CD4-positive, alpha-beta T cell treated with Interleukin-17A for 4 hours (primary cell): ENCODE results near the gene TMEM119.

Experiments used
- DNase-seq: peaks from one replicate; pipeline ENCODE4 v3.0.0-alpha.2; 2020; ENCODE audit warnings: mixed read lengths

TMEM119 gene

GRCh38 chr12:108615918-108616317 lies 18.0 kb upstream of the TMEM119 start:
- no peak for DNase-seq

GRCh38 chr12:108614639-108615038 lies 16.8 kb upstream of the TMEM119 start:
- no peak for DNase-seq

- DNase-seq = no peak
These were observed 16.2 kb upstream of the TMEM119 start for GRCh38 chr12:108614041-108614440.

GRCh38 chr12:108613548-108613947 lies 15.7 kb upstream of the TMEM119 start:
- no peak for DNase-seq

GRCh38 chr12:108612788-108613282 lies 15.0 kb upstream of the TMEM119 start:
- DNase-seq = no peak

- peak; percentile 75 for DNase-seq
These were observed 14.1 kb upstream of the TMEM119 start for GRCh38 chr12:108611884-108612415.

- no peak for DNase-seq
These were observed 13.1 kb upstream of the TMEM119 start for GRCh38 chr12:108610856-108611605.

- DNase-seq = no peak
These were observed 12.5 kb upstream of the TMEM119 start for GRCh38 chr12:108610336-108610815.

- no peak for DNase-seq
These were observed 11.9 kb upstream of the TMEM119 start for GRCh38 chr12:108609537-108610335.

GRCh38 chr12:108608616-108609015 lies 10.7 kb upstream of the TMEM119 start:
- DNase-seq = no peak

- DNase-seq = no peak
These were observed 10.2 kb upstream of the TMEM119 start for GRCh38 chr12:108607981-108608600.

- no peak for DNase-seq
These were observed 8.6 kb upstream of the TMEM119 start for GRCh38 chr12:108606492-108606891.

GRCh38 chr12:108605690-108606406 lies 8.0 kb upstream of the TMEM119 start:
- DNase-seq = no peak

- no peak for DNase-seq
These were observed 7.3 kb upstream of the TMEM119 start for GRCh38 chr12:108605000-108605689.

GRCh38 chr12:108604208-108604941 lies 6.5 kb upstream of the TMEM119 start:
- no peak for DNase-seq

GRCh38 chr12:108603743-108604142 lies 5.9 kb upstream of the TMEM119 start:
- DNase-seq = no peak

GRCh38 chr12:108602976-108603704 lies 5.3 kb upstream of the TMEM119 start:
- no peak for DNase-seq

GRCh38 chr12:108602209-108602705 lies 4.4 kb upstream of the TMEM119 start:
- DNase-seq = no peak

GRCh38 chr12:108600702-108601007 lies 2.8 kb upstream of the TMEM119 start:
- DNase-seq = no peak
